H1 (cell line): ENCODE data around the gene MYO1D. TPM values are rescaled to one million over a fixed set of nuclear protein-coding genes. Genes with fewer than 3 reads are reported as not detected.

Experiments
- CTCF ChIA-PET: fragments of 300-600 bp; sonication (Branson Sonifier 250); formaldehyde crosslinking; loops from one replicate; lab custom pipeline; 2021; ENCODE audit not compliant: partially characterized antibody; lab: Charles Lee
- POLR2A ChIA-PET: fragments of 300-600 bp; sonication (Branson Sonifier 250); formaldehyde crosslinking; loops from one replicate; lab custom pipeline; 2021; ENCODE audit warnings: inconsistent platforms; ENCODE audit not compliant: partially characterized antibody; lab: Charles Lee
- DNase-seq, 2 experiments: peaks; one replicate each; pipeline versions ENCODE4 v3.0.0 to v3.0.0-alpha.2; 2010 to 2022; ENCODE audit warnings: low spot score in 2 of 2, low read depth in 1 of 2, mixed read lengths in 1 of 2
- FAIRE-seq: peaks from 2 replicates; lab custom pipeline; 2011; peaks lifted over from hg19 to GRCh38; lab: Jason Lieb, UNC
- H2AFZ ChIP-seq: 2 replicates; pipeline ENCODE4 v1.8.1; 2012; ENCODE audit warnings: low read length, inconsistent platforms
- H2AK5ac ChIP-seq: 2 replicates; pipeline ENCODE4 v1.6.1; 2013; ENCODE audit warnings: low read depth, low read length
- H2BK120ac ChIP-seq: replicated peaks from 2 replicates; pipeline ENCODE3; 2013; ENCODE audit warnings: low read depth, low read length, inconsistent platforms
- H2BK12ac ChIP-seq: 2 replicates; pipeline ENCODE4 v1.6.1; 2013; ENCODE audit warnings: low read depth, low read length
- H2BK15ac ChIP-seq: 2 replicates; pipeline ENCODE4 v1.6.1; 2013; ENCODE audit warnings: low read length
- H2BK20ac ChIP-seq: 2 replicates; pipeline ENCODE4 v1.6.1; 2013; ENCODE audit warnings: low read length
- H2BK5ac ChIP-seq: 2 replicates; pipeline ENCODE4 v1.6.1; 2013; ENCODE audit warnings: low read depth, low read length
- H3K14ac ChIP-seq: 2 replicates; pipeline ENCODE4 v1.6.1; 2013; ENCODE audit warnings: inconsistent platforms; ENCODE audit not compliant: insufficient read length
- H3K18ac ChIP-seq: 2 replicates; pipeline ENCODE4 v1.6.1; 2013; ENCODE audit warnings: low read length; ENCODE audit errors: extremely low read depth
- H3K23ac ChIP-seq: 2 replicates; pipeline ENCODE4 v1.6.1; 2013; ENCODE audit warnings: inconsistent platforms; ENCODE audit not compliant: insufficient read length
- H3K23me2 ChIP-seq: 2 replicates; pipeline ENCODE4 v1.6.1; 2013; ENCODE audit warnings: low read depth, low read length
- H3K27ac ChIP-seq: 2 replicates; pipeline ENCODE4 v1.6.1; 2011; ENCODE audit warnings: low read depth, low read length, inconsistent platforms
- H3K27me3 ChIP-seq, 4 experiments: replicated peaks in 1 of 4; 1 replicate in 1 of 4; 2 replicates in 3 of 4; pipeline versions ENCODE4 v1.6.1 to v1.8.1; 2011 to 2013; ENCODE audit warnings: low read length in 3 of 4, mild to moderate bottlenecking in 3 of 4, inconsistent platforms in 2 of 4, mixed read lengths in 2 of 4, moderate library complexity in 1 of 4; ENCODE audit not compliant: control insufficient read depth in 3 of 4, insufficient read depth in 3 of 4; ENCODE audit errors: extremely low read depth in 1 of 4
- H3K36me3 ChIP-seq, 4 experiments: 2 replicates each; pipeline versions ENCODE4 v1.6.1 to v1.8.1; 2011 to 2013; ENCODE audit warnings: mild to moderate bottlenecking in 4 of 4, low read length in 3 of 4, moderate library complexity in 2 of 4, control low read depth in 1 of 4, inconsistent platforms in 1 of 4; ENCODE audit not compliant: insufficient read depth in 4 of 4, control insufficient read depth in 2 of 4
- H3K4ac ChIP-seq: replicated peaks from 2 replicates; pipeline ENCODE3; 2013; ENCODE audit warnings: low read length, low read depth, mixed read lengths, inconsistent platforms; ENCODE audit not compliant: insufficient read length
- H3K4me1 ChIP-seq, 4 experiments: replicated peaks in 1 of 4; 1 replicate in 1 of 4; 2 replicates in 3 of 4; pipeline versions ENCODE4 v1.6.1 to v1.8.1; 2011 to 2013; ENCODE audit warnings: low read length in 3 of 4, inconsistent platforms in 2 of 4, mixed read lengths in 1 of 4; ENCODE audit not compliant: insufficient read depth in 4 of 4, control insufficient read depth in 3 of 4
- H3K4me2 ChIP-seq, 2 experiments: 2 replicates each; pipeline versions ENCODE4 v1.6.1 to v1.8.1; 2011 to 2013; ENCODE audit warnings: low read depth in 2 of 2, low read length in 2 of 2, control low read depth in 1 of 2, inconsistent platforms in 1 of 2, mild to moderate bottlenecking in 1 of 2; ENCODE audit not compliant: insufficient read depth in 1 of 2
- H3K4me3 ChIP-seq, 4 experiments: fragments of 200-600, 300-600 bp in 1 of 4; sonication (generic), shearing (Covaris generic), sonication (Bioruptor Twin) in 1 of 4; 2 replicates each; pipeline versions ENCODE4 v1.5.1 to v1.8.1; 2011 to 2016; ENCODE audit warnings: low read length in 4 of 4, low read depth in 3 of 4, control low read depth in 2 of 4, inconsistent platforms in 2 of 4, mild to moderate bottlenecking in 2 of 4, mixed read lengths in 1 of 4, moderate library complexity in 1 of 4; ENCODE audit not compliant: insufficient read depth in 2 of 4; ENCODE audit errors: extremely low read depth in 1 of 4
- H3K56ac ChIP-seq: replicated peaks from 2 replicates; pipeline ENCODE3; 2013; ENCODE audit warnings: low read depth, mild to moderate bottlenecking, mixed read lengths, low read length, inconsistent platforms; ENCODE audit not compliant: insufficient read length
- H3K79me1 ChIP-seq: 2 replicates; pipeline ENCODE4 v1.6.1; 2013; ENCODE audit warnings: low read depth, low read length, control low read depth
- H3K79me2 ChIP-seq, 2 experiments: 2 replicates each; pipeline versions ENCODE4 v1.6.1 to v1.8.1; 2012 to 2013; ENCODE audit warnings: low read length in 2 of 2, mild to moderate bottlenecking in 2 of 2, inconsistent platforms in 1 of 2; ENCODE audit not compliant: insufficient read depth in 2 of 2, control insufficient read depth in 1 of 2
- H3K9ac ChIP-seq, 4 experiments: replicated peaks in 1 of 4; 1 replicate in 1 of 4; 2 replicates in 3 of 4; pipeline versions ENCODE4 v1.6.1 to v1.8.1; 2011 to 2013; ENCODE audit warnings: low read depth in 3 of 4, low read length in 3 of 4, control low read depth in 2 of 4, mild to moderate bottlenecking in 2 of 4, moderate library complexity in 2 of 4, inconsistent platforms in 1 of 4; ENCODE audit errors: extremely low read depth in 1 of 4
- H3K9me3 ChIP-seq, 2 experiments: 2 replicates each; pipeline versions ENCODE4 v1.6.1 to v1.8.1; 2012 to 2013; ENCODE audit warnings: mild to moderate bottlenecking in 2 of 2, moderate library complexity in 2 of 2, control low read depth in 1 of 2, inconsistent platforms in 1 of 2, low read depth in 1 of 2, low read length in 1 of 2, mixed read lengths in 1 of 2; ENCODE audit not compliant: insufficient read depth in 2 of 2
- H4K20me1 ChIP-seq, 2 experiments: replicated peaks in 1 of 2; 2 replicates each; pipeline versions ENCODE3 to v1.8.1; 2011 to 2013; ENCODE audit warnings: inconsistent platforms in 2 of 2, low read length in 2 of 2, mild to moderate bottlenecking in 1 of 2; ENCODE audit not compliant: insufficient read depth in 2 of 2, control insufficient read depth in 1 of 2
- H4K5ac ChIP-seq: 2 replicates; pipeline ENCODE4 v1.6.1; 2013; ENCODE audit warnings: low read length, low read depth, mixed read lengths, inconsistent platforms; ENCODE audit not compliant: insufficient read length
- H4K8ac ChIP-seq: 2 replicates; pipeline ENCODE4 v1.8.0; 2013; ENCODE audit warnings: mild to moderate bottlenecking, moderate library complexity, low read length, inconsistent platforms; ENCODE audit not compliant: insufficient read depth; ENCODE audit errors: extremely low read depth
- H4K91ac ChIP-seq: replicated peaks from 2 replicates; pipeline ENCODE3; 2013; ENCODE audit warnings: low read length, mixed read lengths, inconsistent platforms; ENCODE audit not compliant: insufficient read length
- CHD2 ChIP-seq: IDR thresholded peaks from 2 replicates; pipeline ENCODE4 v1.6.1; 2012; ENCODE audit warnings: low read length, improper control_type of control experiment
- GABPA ChIP-seq: IDR thresholded peaks from 2 replicates; pipeline ENCODE4 v1.6.1; 2011; ENCODE audit warnings: mild to moderate bottlenecking, low read length, moderate library complexity, borderline replicate concordance; ENCODE audit not compliant: insufficient read depth
- JUN ChIP-seq: IDR thresholded peaks from 2 replicates; pipeline ENCODE4 v1.6.1; 2011; ENCODE audit warnings: low read depth, mild to moderate bottlenecking, improper control_type of control experiment, low read length
- KDM4A ChIP-seq: IDR thresholded peaks from one replicate; pipeline ENCODE4 v1.7.1; 2012; ENCODE audit warnings: low read depth, mild to moderate bottlenecking, moderate library complexity, low read length, inconsistent platforms; ENCODE audit not compliant: severe bottlenecking
- RAD21 ChIP-seq, 2 experiments: IDR thresholded peaks in 1 of 2; conservative IDR thresholded peaks in 1 of 2; 2 replicates each; pipeline ENCODE4 v1.6.1; 2011; ENCODE audit warnings: low read depth in 2 of 2, low read length in 2 of 2, improper control_type of control experiment in 1 of 2, inconsistent platforms in 1 of 2, mild to moderate bottlenecking in 1 of 2, moderate library complexity in 1 of 2
- TBP ChIP-seq: IDR thresholded peaks from 2 replicates; pipeline ENCODE4 v1.6.1; 2011; ENCODE audit warnings: low read depth, low read length, improper control_type of control experiment
- WGBS, 2 experiments: shearing (Covaris generic) in 1 of 2; methylation state at CpG; one replicate each; pipeline versions ENCODE4 v1.1.6 to v1.1.7; 2013 to 2015; ENCODE audit warnings: low lambda C conversion rate in 2 of 2, mixed read lengths in 2 of 2, inconsistent platforms in 1 of 2, low coverage in 1 of 2, missing lambda C conversion rate in 1 of 2; ENCODE audit not compliant: insufficient replicate concordance in 2 of 2, insufficient coverage in 1 of 2, insufficient read length in 1 of 2; ENCODE audit errors: extremely low coverage in 1 of 2, missing lambda C conversion rate in 1 of 2; 5-methylcytosine and 5-hydroxymethylcytosine counted together
- polyA plus RNA-seq, 7 experiments: library from polyadenylated mRNA; depleted of rRNA in 3 of 7; stranded (reverse) in 5 of 7; unstranded in 2 of 7; fragments of >200 nt in 5 of 7; fragments of 200-250 nt in 2 of 7; gene quantifications; 1 replicate in 5 of 7; 2 replicates in 1 of 7; 4 replicates in 1 of 7; pipeline versions ENCODE4 v1.2.1 to v1.2.3, GENCODE V29; 2011 to 2013; ENCODE audit warnings: missing spikeins in 2 of 7, mixed read lengths in 2 of 7
- total RNA-seq: library from RNA; stranded (reverse); fragmentation: NEBNext Ultra II Directional; extraction: Animal tissue kit (Norgen Biotek cat#: 25700); gene quantifications from 2 replicates; pipeline ENCODE4 v1.2.1, GENCODE V29; 2021
- TF ChIP-seq, protein P1 (sequence below), 3 experiments: IDR thresholded peaks; 1 replicate in 2 of 3; 2 replicates in 1 of 3; pipeline versions ENCODE4 v1.5.1 to v1.6.1; 2011; ENCODE audit warnings: low read length in 3 of 3, mild to moderate bottlenecking in 3 of 3, inconsistent platforms in 2 of 3, low read depth in 1 of 3, moderate library complexity in 1 of 3; ENCODE audit not compliant: insufficient read depth in 1 of 3; ENCODE audit errors: control extremely low read depth in 1 of 3

The MYO1D gene
- total and polyA plus RNA-seq, 2 of the 8 experiments (the other 6 are each of a cell fraction or from before 2014, with no cell fraction given): 6.5 to 25.4 TPM

- no peak overlapping the region; the same call in 1 of the 2 replicates for H3K18ac ChIP-seq
- H3K4me1 ChIP-seq: peaks cover 0 to 6% (median 5%) of the 10 kb centered on the region in 4 experiments; a peak in 5 of 7 replicates
- H3K27ac ChIP-seq: no peak overlapping the region
- H3K56ac ChIP-seq: no peak overlapping the region
- POLR2A ChIA-PET: interaction anchor here (1.5 kb wide), 2 partner anchors 10 to 12 kb away, joined by 5 to 7 read pairs; partner anchors contain the start of gene CDK5R1
- H3K9me3 ChIP-seq: no peaks in the 10 kb centered on the region
- no peak overlapping the region for H2AFZ ChIP-seq
- H3K23me2 ChIP-seq: no peaks in the 10 kb centered on the region
- H2BK15ac ChIP-seq: no peak overlapping the region
- TF ChIP-seq CHD2 (no peak), JUN (no peak), RAD21 (IDR thresholded peaks at IDR 0.05 in 1 of 2, conservative IDR thresholded peaks at IDR 0.05 in 1 of 2; ENCODE audit: low read depth in 2 of 2, low read length in 2 of 2) (peak; percentile 53 to 66), GABPA (no peak), KDM4A (no peak), TBP (no peak)
- TF ChIP-seq, protein P1, sequence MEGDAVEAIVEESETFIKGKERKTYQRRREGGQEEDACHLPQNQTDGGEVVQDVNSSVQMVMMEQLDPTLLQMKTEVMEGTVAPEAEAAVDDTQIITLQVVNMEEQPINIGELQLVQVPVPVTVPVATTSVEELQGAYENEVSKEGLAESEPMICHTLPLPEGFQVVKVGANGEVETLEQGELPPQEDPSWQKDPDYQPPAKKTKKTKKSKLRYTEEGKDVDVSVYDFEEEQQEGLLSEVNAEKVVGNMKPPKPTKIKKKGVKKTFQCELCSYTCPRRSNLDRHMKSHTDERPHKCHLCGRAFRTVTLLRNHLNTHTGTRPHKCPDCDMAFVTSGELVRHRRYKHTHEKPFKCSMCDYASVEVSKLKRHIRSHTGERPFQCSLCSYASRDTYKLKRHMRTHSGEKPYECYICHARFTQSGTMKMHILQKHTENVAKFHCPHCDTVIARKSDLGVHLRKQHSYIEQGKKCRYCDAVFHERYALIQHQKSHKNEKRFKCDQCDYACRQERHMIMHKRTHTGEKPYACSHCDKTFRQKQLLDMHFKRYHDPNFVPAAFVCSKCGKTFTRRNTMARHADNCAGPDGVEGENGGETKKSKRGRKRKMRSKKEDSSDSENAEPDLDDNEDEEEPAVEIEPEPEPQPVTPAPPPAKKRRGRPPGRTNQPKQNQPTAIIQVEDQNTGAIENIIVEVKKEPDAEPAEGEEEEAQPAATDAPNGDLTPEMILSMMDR (IDR thresholded peaks at IDR 0.05; ENCODE audit: control extremely low read depth in 1 of 3, insufficient read depth in 1 of 3, low read depth in 1 of 3, low read length in 3 of 3): peak; percentile 26 to 36 (median 31); a peak in 2 of 4 replicates
- no peaks in the 10 kb centered on the region for H3K79me2 ChIP-seq
- H4K91ac ChIP-seq: no peak overlapping the region
- CTCF ChIA-PET: interaction anchor here (0.5 to 2.2 kb wide), 12 partner anchors 10 to 1461 kb away, joined by 3 to 8 read pairs (median 3); partner anchors contain the start of gene CDK5R1
- H3K36me3 ChIP-seq: no peaks in the 10 kb centered on the region
- H2BK5ac ChIP-seq: no peak overlapping the region
- no peak overlapping the region for H3K4ac ChIP-seq
- FAIRE-seq: no peak
- H3K27me3 ChIP-seq: no peaks in the 10 kb centered on the region
- H3K9ac ChIP-seq: no peak overlapping the region
- no peak overlapping the region for H2AK5ac ChIP-seq
- H3K14ac ChIP-seq: no peak overlapping the region
- no peak overlapping the region for H4K5ac ChIP-seq
- H3K4me3 ChIP-seq: no peak overlapping the region
- 81% methylated on average over 17 of the region's 18 CpGs; no CpG with 5 or more reads in 1 of the 2 experiments for WGBS, 2 experiments
- H4K20me1 ChIP-seq: no peaks in the 10 kb centered on the region
- DNase-seq: no peak
- H4K8ac ChIP-seq: no peak overlapping the region
- H3K23ac ChIP-seq: no peak overlapping the region
- 0 out of 2 replicates have a peak overlapping the region, but pooled peaks have one; percentile 18 for H2BK20ac ChIP-seq
- H2BK120ac ChIP-seq: no peak overlapping the region
- no peak overlapping the region for H3K4me2 ChIP-seq
- no peaks in the 10 kb centered on the region for H3K79me1 ChIP-seq
- no peak overlapping the region for H2BK12ac ChIP-seq
These were observed 379.3 kb downstream of the MYO1D start for GRCh38 chr17:32497431-32498205.
